NCI-H2107 treated with DMSO at 0.1 percent for 48 hours (cell line): ENCODE measurements around the gene MYCBP.
"Not testable (repeated sequence)": the region's sequence is repeated elsewhere in the genome, so short reads cannot be mapped to it uniquely, and the experiment has no call there.

Source experiments
- DNase-seq: peaks from one replicate; lab custom pipeline; 2025; ENCODE audit not compliant: unreplicated experiment; lab: John Stamatoyannopoulos, UW

Gene MYCBP, protein sequence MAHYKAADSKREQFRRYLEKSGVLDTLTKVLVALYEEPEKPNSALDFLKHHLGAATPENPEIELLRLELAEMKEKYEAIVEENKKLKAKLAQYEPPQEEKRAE

DNA sequence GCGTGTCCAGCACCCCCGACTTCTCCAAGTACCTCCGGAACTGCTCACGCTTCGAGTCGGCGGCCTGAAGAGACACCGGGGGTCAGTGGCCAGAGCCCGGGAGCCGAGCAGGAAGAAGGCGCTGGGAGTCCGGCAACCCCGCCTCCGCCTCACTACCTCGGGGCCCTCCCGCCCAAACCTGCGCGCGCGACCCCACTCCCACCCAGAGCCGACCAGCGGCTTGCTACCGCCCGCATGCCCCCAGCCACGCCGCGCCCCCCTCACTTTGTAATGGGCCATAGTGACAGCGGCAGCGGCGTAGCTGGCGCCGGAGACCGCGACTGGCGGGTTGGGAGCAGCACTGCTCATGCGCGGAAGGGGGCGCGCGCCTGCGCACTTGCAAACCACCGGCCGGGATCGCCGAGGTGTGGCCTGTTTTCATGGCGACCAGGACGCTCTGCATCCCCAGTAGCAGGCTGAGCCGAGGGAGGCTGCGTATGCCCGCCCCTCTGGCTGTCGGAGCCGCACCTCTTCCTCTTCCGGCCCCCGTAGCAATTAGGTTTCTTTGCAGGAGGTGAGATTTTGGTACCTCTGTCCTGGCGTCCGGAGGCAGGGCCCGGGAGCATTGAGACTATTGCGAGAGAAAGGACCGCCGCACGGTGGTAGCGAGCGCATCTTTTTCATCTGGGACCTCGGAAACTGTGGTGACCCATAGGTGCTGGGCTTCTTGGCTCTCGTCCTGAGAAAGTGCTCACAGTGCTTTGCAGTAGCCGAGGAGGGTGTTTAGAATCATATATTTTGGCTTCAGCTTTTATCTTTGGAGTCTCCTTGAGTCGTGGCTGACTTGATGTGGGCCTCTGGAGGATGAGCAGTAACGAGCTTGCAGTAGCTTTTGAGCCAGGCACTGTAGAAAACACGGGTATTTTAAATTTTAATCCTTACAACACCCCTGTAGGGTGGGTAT, at the start of gene MYCBP:
Gene MYCBP (minus strand): TSS at position 322 of the 943 bp plus-strand sequence. CDS start 43 bp downstream, at position 279.
- DNase-seq: peak; percentile 100

DNA sequence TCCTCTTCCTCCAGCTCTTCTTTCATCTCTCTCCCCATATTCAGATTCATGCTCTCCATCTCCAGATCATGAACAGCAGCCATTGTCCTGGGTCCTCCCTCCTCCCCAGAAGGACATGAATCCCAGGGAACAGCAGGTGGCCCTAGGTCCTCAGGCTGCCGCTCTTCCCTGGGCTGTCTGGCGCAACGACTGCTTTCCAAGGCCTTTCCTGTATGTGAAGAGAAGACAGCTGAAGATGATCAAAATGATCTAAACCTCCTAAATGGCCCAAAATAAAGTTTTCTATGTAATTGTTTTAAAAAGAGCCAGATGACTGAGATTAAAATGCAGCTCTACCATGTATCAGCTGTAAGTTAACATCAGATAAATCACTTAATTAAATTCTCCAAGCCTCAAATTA, 46.0 kb upstream of the MYCBP start:
- DNase-seq: no peak

DNA sequence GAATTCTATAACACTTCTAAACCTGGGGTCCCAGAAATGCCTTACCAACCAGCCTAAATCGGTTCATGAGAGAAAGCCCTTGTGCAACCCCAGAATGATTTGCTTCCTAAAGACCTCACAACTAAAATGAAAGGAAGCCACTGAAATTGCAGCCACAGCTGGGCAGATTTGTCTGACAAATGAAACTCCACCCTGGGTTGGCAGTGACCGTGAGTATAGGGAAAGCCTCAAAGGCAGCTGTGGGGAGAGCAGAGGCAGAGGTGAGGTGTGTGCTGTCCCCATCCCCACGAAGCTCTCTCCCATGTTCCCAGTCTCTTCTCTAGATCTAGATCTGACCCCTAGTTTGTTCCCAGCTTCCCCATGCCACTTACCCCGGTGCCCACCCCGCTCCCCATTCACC, 45.4 kb upstream of the MYCBP start:
- no peak for DNase-seq

DNA sequence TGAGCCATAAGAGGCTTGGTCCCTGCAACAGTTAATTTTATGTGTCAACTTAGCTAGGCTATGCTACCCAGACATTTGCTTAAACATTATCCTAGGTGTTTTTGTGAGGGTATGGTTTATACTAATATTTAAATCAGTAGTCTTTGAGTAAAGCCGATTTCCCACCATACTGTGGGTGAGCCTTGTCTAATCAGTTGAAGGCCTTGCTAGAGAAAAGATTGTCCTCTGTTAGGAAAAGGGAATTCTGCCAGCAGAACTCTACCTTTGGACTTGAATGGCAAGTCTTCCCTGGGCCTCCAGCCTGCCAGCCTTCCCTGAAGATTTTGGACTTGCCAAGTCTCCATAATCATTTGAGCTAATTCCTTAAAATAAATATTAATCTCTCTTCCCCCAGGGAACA, 44.6 kb upstream of the MYCBP start:
- DNase-seq: no peak

DNA sequence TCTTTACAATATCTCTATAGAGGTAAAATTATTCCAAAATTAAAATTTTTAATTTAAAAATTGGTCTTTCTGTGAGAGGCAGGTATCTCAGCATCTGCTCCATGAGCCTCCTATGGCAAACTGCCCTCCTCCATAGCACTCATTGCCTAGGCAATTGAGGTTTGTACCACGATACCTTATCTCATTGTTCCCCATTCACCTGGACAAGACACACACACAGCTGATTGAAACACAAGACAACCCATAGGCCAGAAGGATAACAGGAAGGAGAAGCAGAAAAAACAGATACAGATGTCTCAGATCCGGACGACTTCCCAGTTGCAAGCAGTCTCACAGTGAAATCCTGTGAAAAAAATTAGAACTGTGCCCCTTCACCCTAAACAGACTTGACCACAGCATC, 44.2 kb upstream of the MYCBP start:
- peak; percentile 99 for DNase-seq

DNA sequence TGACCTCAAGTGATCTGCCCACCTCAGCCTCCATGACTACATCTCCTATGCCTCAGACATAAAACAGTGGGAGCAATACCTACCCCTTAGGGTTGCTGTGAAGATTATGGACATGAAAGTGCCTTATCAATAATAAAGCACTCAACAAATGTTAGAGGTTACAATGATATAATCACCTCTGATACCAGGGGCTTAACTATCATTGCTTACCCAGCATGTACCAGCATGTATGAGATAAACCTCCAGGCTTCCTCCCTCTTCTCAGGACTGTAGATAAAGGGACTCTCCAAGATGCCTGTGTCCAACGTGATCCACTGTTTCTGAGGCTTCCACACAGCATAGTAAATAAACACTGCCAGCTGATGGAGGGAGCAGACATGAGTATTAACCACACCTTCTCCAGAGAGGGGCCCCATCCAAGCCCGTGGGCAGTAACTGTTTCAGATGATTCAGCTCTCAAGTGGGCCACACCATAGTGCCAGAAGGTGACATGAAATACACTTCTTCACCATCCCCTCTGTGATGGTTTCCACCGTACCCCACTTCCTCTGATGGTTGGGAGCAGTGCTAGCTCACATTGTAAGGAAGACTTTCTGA, 42.3 kb upstream of the MYCBP start:
- no peak for DNase-seq

DNA sequence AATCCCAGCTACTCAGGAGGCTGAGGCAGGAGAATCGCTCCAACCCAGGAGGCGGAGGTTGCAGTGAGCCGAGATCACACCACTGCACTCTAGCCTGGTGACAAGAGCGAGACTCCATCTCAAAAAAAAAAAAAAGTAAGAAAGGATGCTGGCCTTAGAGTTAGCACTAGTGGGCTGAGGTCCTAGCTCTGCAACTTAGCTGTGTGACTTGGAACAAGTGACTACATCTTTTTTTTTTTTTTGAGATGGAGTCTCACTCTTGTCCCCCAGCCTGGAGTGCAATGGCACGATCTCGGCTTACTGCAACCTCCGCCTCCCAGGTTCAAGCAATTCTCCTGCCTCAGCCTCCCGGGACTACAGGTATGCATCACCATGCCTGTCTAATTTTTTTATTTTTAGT, 41.8 kb upstream of the MYCBP start:
- not testable (repeated sequence) for DNase-seq

DNA sequence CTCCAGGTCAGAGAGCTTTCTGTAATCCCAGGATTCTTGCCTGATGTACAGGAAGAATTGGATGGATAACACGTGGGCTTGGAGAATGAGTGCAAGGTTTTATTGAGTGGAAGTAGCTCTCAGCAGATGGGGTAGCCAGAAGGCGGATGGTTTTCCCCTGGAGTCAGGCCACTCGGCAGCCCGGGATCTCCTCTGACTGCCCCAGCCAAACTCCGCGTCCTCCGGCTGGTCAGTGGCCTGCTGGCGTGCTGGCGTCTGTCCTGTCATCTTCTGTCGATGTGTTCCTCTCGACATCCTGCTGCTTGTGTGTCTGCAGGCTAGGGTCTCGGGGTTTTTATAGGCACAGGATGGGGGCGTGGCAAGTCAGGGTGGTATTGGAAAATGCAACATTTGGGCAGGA, 35.7 kb upstream of the MYCBP start:
- no peak for DNase-seq

DNA sequence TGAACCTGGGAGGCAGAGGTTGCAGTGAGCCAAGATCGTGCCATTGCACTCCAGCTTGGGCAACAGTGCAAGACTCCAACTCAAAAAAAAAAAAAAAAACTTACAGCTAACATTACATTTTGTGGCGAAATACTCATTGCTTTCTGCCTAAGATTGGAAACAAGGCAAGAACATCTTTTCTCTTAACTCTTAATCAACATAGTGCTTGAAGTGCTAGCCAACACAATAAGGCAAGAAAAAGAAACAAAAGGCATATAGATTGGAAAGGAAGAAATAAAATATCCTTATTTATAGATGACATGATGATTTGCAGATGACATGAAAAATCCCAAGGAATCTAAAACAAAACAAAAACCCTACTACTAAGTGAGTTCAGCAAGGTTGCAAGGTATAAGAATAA, 32.8 kb upstream of the MYCBP start:
- no peak for DNase-seq

DNA sequence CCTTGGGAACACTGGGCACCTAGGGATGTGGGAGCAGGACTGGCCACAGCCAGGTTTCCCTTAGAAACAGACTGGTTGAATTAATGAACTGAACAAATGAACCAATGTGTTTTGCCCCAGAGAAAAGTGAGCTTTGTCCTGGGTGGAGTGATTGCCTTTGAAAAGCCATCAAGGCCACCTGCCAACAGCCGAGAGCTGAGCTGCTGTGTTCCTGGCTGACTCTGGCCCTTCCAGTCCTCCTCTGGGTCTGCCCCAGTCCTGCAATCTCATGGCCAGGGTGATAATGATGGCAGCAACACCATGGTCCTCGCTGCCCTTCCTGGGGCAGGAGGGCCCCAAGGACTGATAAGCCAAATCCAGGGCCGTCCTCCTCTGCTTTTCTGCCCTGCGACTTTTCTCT, 26.4 kb upstream of the MYCBP start:
- no peak for DNase-seq

DNA sequence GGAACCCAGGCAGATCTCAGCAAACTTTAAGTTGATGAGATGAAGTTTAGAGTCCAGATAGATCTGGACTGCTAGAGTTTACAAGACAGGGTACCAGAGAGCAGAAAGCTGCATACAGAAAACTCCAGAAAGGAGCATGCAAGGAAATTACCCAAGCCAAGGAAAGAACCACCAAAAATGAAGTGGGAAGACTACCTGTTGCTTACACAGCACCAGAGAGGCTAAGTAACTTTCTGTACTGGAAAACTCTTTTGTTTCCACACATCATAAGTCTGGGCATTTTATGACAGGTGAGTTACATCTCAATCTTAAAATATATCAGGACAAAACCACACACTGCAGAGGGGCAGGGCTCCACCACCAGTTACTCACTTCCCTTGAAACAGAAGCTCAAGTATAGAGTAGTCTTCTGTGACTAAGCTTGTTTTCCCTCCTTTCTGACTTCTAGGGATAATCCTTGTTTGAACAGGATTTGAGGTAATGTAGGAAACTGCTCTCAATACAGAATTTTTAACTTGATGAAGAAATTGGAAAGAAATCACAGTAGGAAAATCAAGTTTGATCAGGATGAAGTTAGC, 25.6 kb upstream of the MYCBP start:
- DNase-seq: no peak

DNA sequence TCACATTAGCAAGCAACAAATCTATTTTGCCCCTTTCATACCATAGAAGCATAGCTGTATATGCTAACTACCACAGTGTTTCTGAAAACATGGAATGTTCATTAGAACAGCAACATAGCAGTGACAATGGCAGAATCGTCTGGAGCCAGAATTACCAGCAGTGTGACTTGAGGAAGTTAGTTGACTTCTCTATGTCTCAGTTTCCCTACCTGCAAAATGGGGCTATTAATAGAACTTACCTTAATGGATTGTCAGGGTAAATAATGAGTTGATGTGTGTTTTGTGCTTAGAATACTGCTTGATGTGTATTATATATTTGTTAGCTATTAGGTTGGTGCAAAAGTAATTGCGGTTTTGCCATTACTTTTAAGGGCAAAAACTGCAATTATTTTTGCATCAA, 23.0 kb upstream of the MYCBP start:
- DNase-seq: no peak

DNA sequence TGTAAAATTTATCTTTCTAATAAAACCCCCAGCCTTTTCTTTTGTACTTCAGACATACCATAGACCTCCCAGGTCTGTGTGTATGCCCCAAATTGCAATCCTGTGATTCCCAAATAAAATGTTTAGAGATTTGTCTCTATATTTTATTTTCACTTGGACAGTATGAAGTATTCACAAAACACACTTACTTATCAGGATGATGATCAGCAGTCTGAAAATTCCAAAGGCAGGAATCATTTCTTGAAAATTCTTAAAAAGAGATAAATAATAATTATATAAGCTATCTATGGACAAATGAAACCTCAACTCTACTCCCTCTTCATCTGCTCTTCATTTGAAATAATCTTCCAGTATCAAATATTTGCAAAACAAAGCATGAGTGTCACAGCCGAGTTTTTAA, 19.8 kb upstream of the MYCBP start:
- DNase-seq: no peak

DNA sequence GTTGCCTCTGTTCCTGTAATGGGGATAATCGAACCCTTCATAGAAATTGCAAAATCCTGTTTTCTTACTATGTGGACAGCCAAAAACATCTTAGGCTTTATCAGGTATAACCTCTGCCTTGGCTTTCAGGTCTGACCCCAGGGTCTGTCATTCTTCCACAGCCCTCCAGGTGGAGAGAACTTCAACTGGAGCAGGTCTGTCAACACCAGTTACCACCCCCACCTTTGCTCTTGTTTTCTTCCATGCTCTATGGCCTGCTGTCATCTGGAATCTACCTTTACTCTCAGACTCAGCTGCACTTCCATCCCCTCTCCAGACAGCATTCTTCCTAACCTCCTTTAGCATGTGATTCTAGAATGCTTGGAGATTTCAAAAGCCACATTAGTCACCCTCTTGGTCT, 18.6 kb upstream of the MYCBP start:
- peak; percentile 88 for DNase-seq

DNA sequence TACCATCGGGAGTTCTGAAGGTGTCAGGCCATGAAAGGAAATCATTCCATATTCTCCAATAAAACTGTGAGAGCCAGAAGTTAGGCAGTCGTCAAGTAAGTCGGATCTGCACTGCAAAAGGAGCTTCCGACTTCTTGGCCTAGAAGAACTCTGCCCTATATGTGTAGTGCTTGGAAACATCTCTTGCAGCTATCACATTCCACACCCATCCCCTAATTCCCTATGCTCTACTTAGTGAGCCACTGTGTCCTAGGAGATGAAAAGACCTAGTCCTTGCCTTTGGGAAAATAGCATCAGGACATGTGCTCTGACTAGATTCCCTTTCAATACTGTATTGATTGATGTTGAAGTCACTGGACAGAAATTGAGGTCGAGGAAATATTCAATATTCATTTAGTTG, 16.4 kb upstream of the MYCBP start:
- no peak for DNase-seq

DNA sequence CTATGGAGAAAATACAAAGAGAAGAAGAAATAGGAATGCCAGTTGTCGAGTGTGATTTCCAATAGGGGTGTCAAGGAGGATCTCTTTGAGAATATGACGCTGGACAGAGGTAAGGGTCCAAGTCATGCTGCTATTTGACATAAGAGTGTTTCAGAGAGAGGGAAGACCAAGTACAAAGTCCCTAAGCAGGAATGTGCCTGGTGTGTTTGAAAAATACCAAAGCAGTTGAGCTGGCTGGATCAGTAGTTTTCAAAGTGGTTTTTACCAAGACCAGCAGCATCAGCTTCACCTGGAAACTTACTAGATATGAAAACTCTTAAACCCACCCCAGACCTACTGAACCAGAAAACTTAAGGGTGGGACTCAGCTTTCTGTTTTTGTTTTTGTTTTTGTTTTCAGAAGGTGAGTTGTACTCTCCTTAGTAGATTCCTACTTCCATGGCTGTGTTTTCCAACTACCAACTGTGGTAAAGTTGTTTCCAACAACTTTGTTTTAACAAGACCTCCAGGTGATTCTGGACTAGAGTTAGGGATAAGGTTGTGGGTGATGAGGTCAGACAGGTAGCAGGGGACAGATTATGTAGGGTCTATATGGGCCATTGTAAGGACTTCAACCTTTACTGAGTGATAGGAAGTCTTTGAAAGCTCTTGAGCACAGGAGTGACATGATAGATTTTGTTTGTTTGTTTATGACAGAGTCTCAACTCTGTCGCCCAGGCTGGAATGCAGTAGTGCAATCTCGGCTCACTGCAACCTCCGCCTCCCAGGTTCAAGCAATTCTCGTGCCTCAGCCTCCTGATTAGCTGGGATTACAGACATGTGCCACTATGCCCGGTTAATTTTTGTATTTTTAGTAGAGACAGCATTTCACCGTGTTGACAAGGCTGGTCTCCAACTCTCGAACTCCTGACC, 15.5 kb upstream of the MYCBP start:
- no peak for DNase-seq

DNA sequence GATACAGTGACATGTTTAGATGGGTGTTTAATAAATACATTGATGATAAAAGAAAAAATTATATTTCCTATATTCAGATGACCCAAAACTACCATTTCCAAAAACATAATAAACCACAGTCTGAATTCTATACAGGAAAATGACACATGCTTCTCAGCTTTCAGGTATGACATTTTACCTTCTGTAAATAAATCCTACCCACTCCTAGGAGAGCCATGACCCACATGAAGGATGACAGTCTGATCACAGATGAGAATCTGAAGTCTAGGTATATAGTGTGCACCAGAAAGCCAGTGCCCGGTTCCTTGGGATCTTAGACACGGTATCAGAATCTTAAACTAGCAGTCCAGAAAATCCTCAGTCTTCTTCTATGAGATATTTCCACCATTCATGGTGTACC, 11.9 kb upstream of the MYCBP start:
- peak; percentile 93 for DNase-seq

DNA sequence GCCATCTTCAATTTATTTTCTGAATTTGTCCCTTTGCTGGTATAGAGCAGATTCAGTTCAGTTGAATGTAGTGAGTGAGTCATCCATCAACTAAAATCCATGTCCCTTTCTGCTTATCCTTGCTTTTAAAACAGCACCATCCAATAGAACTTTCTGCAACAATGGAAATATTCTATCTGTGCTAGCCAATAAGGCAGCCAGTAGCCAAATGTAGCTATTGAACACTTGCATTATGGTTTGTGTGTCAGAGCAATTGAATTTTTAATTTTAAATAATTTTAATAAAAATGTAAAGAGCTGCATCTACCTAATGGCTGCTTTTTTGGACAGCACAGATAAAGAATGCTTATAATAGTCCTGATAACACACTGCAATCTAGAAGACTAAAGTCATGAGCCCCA, 8.3 kb upstream of the MYCBP start, which contains the start of gene GJA9:
Gene GJA9 (minus strand): TSS at position 101 of the 400 bp plus-strand sequence. CDS start 5,489 bp downstream, outside the sequence.
- no peak for DNase-seq

DNA sequence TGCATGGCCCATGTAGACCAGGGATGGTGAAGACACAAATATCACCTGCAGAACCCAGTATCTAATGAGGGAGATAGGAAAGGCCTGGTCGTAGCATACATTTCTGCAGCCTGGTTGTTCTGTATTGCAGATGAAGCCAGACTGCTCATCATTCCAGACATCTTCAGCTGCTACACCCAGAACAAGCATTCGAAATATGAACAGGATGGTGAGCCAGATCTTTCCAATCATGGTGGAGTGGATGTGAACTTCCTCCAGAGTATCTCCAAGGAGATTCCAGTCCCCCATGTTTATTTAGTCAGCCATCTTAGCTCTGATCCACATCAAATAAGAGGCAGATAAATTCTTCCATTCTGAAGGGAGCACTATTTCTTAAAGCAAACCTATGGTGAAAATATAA, 2.7 kb upstream of the MYCBP start:
- DNase-seq: no peak

DNA sequence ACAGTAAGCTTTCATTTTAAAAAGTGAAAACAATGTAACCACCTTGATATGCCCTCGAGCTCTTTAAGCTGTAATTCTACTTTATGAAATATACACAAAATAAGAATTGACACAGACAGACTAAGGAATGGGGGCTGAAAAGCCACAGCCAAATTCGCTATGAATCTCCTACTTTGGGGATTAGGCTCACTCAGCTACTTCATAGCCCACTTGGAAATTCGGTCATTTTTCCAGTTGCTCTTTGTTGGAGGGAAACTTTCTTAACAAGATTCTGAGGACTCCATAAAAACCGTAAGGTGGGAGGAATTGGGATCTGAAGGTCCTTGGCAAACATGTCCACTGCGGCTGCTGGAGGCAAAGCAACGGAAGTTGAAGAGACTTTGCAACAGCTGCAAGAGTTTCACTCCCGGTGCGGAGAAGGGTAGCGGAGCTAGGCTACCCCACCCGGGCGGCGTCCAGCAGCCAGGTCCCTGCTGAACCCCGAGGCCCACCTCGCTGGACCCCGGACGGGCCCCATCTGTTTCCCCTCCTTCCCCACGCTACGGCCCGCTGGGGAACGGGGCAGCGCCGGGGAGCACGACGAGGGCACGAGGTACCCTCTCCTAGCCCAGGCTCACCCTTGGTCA, 634 bp downstream of the MYCBP start:
- DNase-seq: peak; percentile 94
